ES-I3 (cell line): ENCODE measurements around the gene ST7.
"Not testable (repeated sequence)": the region's sequence is repeated elsewhere in the genome, so short reads cannot be mapped to it uniquely, and the experiment has no call there.

Source experiments
- H3K36me3 ChIP-seq: 2 replicates; pipeline ENCODE4 v1.6.1; 2013; ENCODE audit warnings: mild to moderate bottlenecking, low read length, control low read depth, moderate library complexity; ENCODE audit not compliant: insufficient read depth
- H3K4me1 ChIP-seq: 2 replicates; pipeline ENCODE4 v1.6.1; 2013; ENCODE audit warnings: mild to moderate bottlenecking, control low read depth, low read length; ENCODE audit not compliant: insufficient read depth
- H3K9ac ChIP-seq: 2 replicates; pipeline ENCODE4 v1.6.1; 2013; ENCODE audit warnings: low read depth, mild to moderate bottlenecking, low read length, moderate library complexity
- H3K9me3 ChIP-seq: 2 replicates; pipeline ENCODE4 v1.6.1; 2013; ENCODE audit warnings: mild to moderate bottlenecking, low read length, moderate library complexity; ENCODE audit not compliant: control insufficient read depth, insufficient read depth

The ST7 gene

GRCh38 chr7:116934580-116934979 lies 18.7 kb upstream of the ST7 start:
- H3K4me1 ChIP-seq, result no peaks in the 10 kb centered on the region
- no peaks in the 10 kb centered on the region for H3K9me3 ChIP-seq
- H3K9ac ChIP-seq, result no peak overlapping the region
- H3K36me3 ChIP-seq, result no peaks in the 10 kb centered on the region

DNA sequence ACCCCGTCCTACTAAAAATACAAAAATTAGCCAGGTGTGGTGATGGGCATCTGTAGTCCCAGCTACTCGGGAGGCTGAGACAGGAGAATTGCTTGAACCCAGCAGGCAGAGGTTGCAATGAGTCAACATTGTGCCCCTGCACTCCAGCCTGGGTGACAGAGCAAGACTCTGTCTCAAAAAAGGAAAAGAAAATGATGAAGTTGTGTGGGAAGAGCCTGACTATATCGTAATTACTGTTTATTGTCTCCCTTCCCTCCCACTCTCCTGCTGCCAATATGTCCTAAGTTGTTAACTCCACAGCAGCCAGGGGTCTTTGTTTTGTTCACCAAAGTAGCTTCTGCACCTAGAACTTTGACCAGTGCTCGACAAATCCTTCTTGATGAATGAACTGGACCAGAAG lies 16.5 kb upstream of the ST7 start:
- not testable (repeated sequence) for H3K9me3 ChIP-seq, H3K4me1 ChIP-seq, H3K9ac ChIP-seq, H3K36me3 ChIP-seq

- Histone ChIP-seq H3K4me1 (no peaks in the 10 kb centered on the region), H3K36me3 (no peaks in the 10 kb centered on the region), H3K9me3 (no peaks in the 10 kb centered on the region), H3K9ac (no peak overlapping the region)
These were observed 14.6 kb upstream of the ST7 start for GRCh38 chr7:116938678-116939077.

- H3K9ac ChIP-seq, result no peak overlapping the region
- no peaks in the 10 kb centered on the region for H3K4me1 ChIP-seq
- H3K9me3 ChIP-seq, result no peaks in the 10 kb centered on the region
- no peaks in the 10 kb centered on the region for H3K36me3 ChIP-seq
These were observed 12.5 kb upstream of the ST7 start for GRCh38 chr7:116940689-116941370.

- Histone ChIP-seq H3K9me3 (no peaks in the 10 kb centered on the region), H3K4me1 (no peaks in the 10 kb centered on the region), H3K9ac (no peak overlapping the region), H3K36me3 (no peaks in the 10 kb centered on the region)
These were observed 10.8 kb upstream of the ST7 start for GRCh38 chr7:116942504-116942903.

GRCh38 chr7:116948934-116949333 lies 4.4 kb upstream of the ST7 start:
- H3K9ac ChIP-seq, result no peak overlapping the region
- H3K9me3 ChIP-seq, result no peaks in the 10 kb centered on the region
- no peaks in the 10 kb centered on the region for H3K4me1 ChIP-seq
- no peaks in the 10 kb centered on the region for H3K36me3 ChIP-seq

GRCh38 chr7:116949941-116950801 lies 3.1 kb upstream of the ST7 start:
- H3K9me3 ChIP-seq, result no peaks in the 10 kb centered on the region
- H3K9ac ChIP-seq, result no peak overlapping the region
- no peaks in the 10 kb centered on the region for H3K4me1 ChIP-seq
- no peaks in the 10 kb centered on the region for H3K36me3 ChIP-seq

- no peaks in the 10 kb centered on the region for H3K36me3 ChIP-seq
- H3K9ac ChIP-seq, result no peak overlapping the region
- no peaks in the 10 kb centered on the region for H3K4me1 ChIP-seq
- no peaks in the 10 kb centered on the region for H3K9me3 ChIP-seq
These were observed 2.4 kb upstream of the ST7 start for GRCh38 chr7:116950889-116951351.

GRCh38 chr7:116951366-116952292 lies 1.7 kb upstream of the ST7 start:
- Histone ChIP-seq H3K9ac (no peak overlapping the region), H3K36me3 (no peaks in the 10 kb centered on the region), H3K9me3 (no peaks in the 10 kb centered on the region), H3K4me1 (no peaks in the 10 kb centered on the region)

- peak overlapping the region; percentile 88 for H3K9ac ChIP-seq
- H3K4me1 ChIP-seq, result no peaks in the 10 kb centered on the region
- H3K36me3 ChIP-seq, result no peaks in the 10 kb centered on the region
- H3K9me3 ChIP-seq, result no peaks in the 10 kb centered on the region
These were observed 498 bp upstream of the ST7 start for GRCh38 chr7:116952635-116953371.

DNA sequence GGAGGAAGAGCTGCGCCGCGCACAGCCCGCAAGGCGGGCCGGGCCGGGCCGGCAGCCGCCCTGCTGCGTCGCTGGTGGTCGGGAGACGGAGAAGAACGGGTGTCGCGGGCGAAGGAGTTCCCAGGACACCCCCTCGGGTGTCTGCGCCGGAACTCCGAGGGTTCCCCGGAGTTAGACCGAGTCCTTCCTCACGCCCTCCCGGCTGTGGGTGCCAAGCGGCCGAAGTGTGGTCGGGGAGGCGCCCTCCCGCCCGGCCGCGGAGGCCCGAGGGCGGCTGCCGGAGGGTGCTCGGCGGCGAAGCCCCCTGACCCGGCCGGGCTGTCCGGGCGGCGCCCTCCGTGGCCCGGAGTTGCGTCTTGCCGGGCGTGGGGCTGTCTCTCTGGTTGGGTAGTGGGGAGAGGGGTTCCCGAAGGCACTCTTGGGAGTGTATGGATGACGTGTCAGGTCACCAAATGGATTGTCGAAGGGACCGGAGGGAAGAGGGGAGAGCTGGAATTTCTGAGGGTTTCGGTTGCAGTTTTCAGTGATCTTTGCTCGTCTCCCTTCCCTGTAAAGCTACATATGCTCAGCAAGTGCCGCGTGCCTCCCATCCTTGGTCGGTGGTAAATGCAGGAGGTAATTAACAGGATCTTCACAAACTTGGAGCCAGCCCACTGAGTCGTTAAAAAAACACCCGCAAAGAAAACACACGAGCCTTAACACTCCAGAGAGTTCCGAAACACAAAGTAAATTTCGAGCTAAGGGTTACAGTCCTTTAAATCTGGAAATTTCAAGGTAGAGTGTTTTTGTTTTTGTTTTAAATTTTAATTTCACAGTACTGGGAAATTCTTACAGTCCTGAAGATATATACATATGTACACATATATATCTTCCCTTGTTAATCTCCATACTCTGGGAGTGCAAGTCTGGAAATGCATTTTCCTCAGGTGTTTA lies 871 bp downstream of the ST7 start:
- Histone ChIP-seq H3K9me3 (no peaks in the 10 kb centered on the region), H3K4me1 (no peaks in the 10 kb centered on the region), H3K36me3 (no peaks in the 10 kb centered on the region), H3K9ac (peak overlapping the region; percentile 88)

DNA sequence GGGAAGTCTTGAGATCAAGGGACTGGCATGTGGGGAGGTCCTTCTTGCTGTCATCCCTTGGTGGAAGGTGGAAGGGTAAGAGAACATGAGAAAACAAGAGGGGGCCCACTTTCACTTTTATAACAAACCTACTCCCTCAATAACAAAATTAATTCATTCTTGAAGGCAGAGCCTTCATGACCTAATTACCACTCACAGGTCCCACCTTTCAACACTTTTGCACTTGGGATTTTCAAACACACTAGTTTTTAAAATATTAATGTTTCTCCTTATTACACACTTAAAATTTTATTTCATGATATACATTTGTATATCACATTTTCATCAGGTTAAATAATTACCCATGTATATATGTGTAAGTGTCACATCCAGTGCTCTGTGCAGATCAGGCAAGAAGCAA lies 2.0 kb downstream of the ST7 start:
- no peak overlapping the region for H3K9ac ChIP-seq
- no peaks in the 10 kb centered on the region for H3K4me1 ChIP-seq
- no peaks in the 10 kb centered on the region for H3K36me3 ChIP-seq
- no peaks in the 10 kb centered on the region for H3K9me3 ChIP-seq
